ENCODE data around the gene MITD1. TPM values are rescaled to one million over a fixed set of nuclear protein-coding genes. Genes with fewer than 3 reads are reported as not detected.

Gene MITD1
- total RNA-seq, 2 donors from 2014 or later: 39.2 to 47.3 TPM

GRCh38 chr2:99216096-99216495 is 35.2 kb upstream of the MITD1 start:
- H3K9ac ChIP-seq (ENCODE audit: extremely low read depth, low read length, poor library complexity, severe bottlenecking): no peak overlapping the region
- Mint-ChIP-seq H3K27me3 (ENCODE audit: insufficient read depth) (no peaks in the 10 kb centered on the region), H3K4me1 (no peaks in the 10 kb centered on the region), H3K36me3 (ENCODE audit: low read depth) (no peaks in the 10 kb centered on the region), H3K27ac (no peak overlapping the region), H3K9me3 (no peaks in the 10 kb centered on the region), H3K4me3 (no peak overlapping the region)
- DNase-seq: no peak
- no peak overlapping the region for H3K4me3 ChIP-seq (ENCODE audit: low read length)
- H3K27ac ChIP-seq (ENCODE audit: low read depth, low read length): no peak overlapping the region
- WGBS, 2 experiments (ENCODE audit: insufficient coverage in 1 of 2, insufficient read length in 1 of 2): 97% methylated on average over 2 of the region's 2 CpGs; no CpG with 5 or more reads in 1 of the 2 experiments
- TF ChIP-seq, protein P1, sequence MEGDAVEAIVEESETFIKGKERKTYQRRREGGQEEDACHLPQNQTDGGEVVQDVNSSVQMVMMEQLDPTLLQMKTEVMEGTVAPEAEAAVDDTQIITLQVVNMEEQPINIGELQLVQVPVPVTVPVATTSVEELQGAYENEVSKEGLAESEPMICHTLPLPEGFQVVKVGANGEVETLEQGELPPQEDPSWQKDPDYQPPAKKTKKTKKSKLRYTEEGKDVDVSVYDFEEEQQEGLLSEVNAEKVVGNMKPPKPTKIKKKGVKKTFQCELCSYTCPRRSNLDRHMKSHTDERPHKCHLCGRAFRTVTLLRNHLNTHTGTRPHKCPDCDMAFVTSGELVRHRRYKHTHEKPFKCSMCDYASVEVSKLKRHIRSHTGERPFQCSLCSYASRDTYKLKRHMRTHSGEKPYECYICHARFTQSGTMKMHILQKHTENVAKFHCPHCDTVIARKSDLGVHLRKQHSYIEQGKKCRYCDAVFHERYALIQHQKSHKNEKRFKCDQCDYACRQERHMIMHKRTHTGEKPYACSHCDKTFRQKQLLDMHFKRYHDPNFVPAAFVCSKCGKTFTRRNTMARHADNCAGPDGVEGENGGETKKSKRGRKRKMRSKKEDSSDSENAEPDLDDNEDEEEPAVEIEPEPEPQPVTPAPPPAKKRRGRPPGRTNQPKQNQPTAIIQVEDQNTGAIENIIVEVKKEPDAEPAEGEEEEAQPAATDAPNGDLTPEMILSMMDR (conservative IDR thresholded peaks at IDR 0.05): no peak
- no peaks in the 10 kb centered on the region for H3K4me1 ChIP-seq (ENCODE audit: control insufficient read depth, insufficient read depth, low read length)
- no peaks in the 10 kb centered on the region for H3K27me3 ChIP-seq (ENCODE audit: control insufficient read depth, insufficient read depth, low read length, poor library complexity, severe bottlenecking)
- H3K36me3 ChIP-seq (ENCODE audit: control insufficient read depth, insufficient read depth, low read length): no peaks in the 10 kb centered on the region
- H3K9me3 ChIP-seq (ENCODE audit: control insufficient read depth, low read length): no peaks in the 10 kb centered on the region

DNA sequence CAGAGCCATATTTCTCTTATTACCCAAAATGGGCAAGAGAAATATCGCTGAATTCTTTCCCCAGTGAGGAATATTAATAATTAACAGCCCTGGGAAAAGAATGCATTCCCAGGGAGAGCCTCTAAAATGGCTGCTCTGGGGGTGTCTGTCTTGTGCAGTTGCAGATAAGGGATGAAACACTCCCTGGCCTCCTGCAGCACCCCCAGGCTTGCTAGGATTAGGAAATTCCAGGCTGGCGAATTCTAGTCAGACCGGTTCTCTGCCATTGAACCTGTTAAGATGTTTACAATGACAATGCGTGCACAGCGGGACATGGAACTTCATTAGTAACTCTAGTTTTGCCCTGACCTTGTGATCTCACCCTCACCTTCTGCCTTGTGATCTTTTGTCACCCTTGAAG is 24.6 kb upstream of the MITD1 start:
- no peak overlapping the region for H3K27ac ChIP-seq (ENCODE audit: low read depth, low read length)
- H3K36me3 Mint-ChIP-seq (ENCODE audit: low read depth): peaks cover 26% of the 10 kb centered on the region
- no peak overlapping the region for H3K4me3 Mint-ChIP-seq
- TF ChIP-seq, protein P1 (conservative IDR thresholded peaks at IDR 0.05): no peak
- H3K9me3 ChIP-seq (ENCODE audit: control insufficient read depth, low read length): peaks cover 25% of the 10 kb centered on the region
- H3K27me3 ChIP-seq (ENCODE audit: control insufficient read depth, insufficient read depth, low read length, poor library complexity, severe bottlenecking): no peaks in the 10 kb centered on the region
- H3K4me3 ChIP-seq (ENCODE audit: low read length): no peak overlapping the region
- H3K9ac ChIP-seq (ENCODE audit: extremely low read depth, low read length, poor library complexity, severe bottlenecking): no peak overlapping the region
- no peaks in the 10 kb centered on the region for H3K27me3 Mint-ChIP-seq (ENCODE audit: insufficient read depth)
- no peaks in the 10 kb centered on the region for H3K4me1 Mint-ChIP-seq
- H3K27ac Mint-ChIP-seq: no peak overlapping the region
- peak; percentile 76 for DNase-seq
- H3K9me3 Mint-ChIP-seq: peaks cover 55% of the 10 kb centered on the region
- H3K36me3 ChIP-seq (ENCODE audit: control insufficient read depth, insufficient read depth, low read length): no peaks in the 10 kb centered on the region
- H3K4me1 ChIP-seq (ENCODE audit: control insufficient read depth, insufficient read depth, low read length): no peaks in the 10 kb centered on the region
- 83 to 91% methylated on average over 4 to 5 of the region's 5 CpGs for WGBS, 2 experiments (ENCODE audit: insufficient coverage in 1 of 2, insufficient read length in 1 of 2)

GRCh38 chr2:99201959-99202678 is 21.3 kb upstream of the MITD1 start:
- peaks cover 28% of the 10 kb centered on the region for H3K36me3 Mint-ChIP-seq (ENCODE audit: low read depth)
- no peak for DNase-seq
- WGBS, 2 experiments (ENCODE audit: insufficient coverage in 1 of 2, insufficient read length in 1 of 2): 86 to 91% methylated on average over 1 to 4 of the region's 4 CpGs

More at GRCh38 chr2:99201959-99202678, 21.3 kb upstream of the MITD1 start:
- Mint-ChIP-seq H3K27me3 (ENCODE audit: insufficient read depth) (no peaks in the 10 kb centered on the region), H3K4me1 (no peaks in the 10 kb centered on the region), H3K9me3 (peaks cover 40% of the 10 kb centered on the region), H3K27ac (no peak overlapping the region), H3K4me3 (no peak overlapping the region)
- Histone ChIP-seq H3K27me3 (ENCODE audit: control insufficient read depth, insufficient read depth, low read length, poor library complexity, severe bottlenecking) (no peaks in the 10 kb centered on the region), H3K4me3 (ENCODE audit: low read length) (no peak overlapping the region), H3K9me3 (ENCODE audit: control insufficient read depth, low read length) (peaks cover 25% of the 10 kb centered on the region), H3K9ac (ENCODE audit: extremely low read depth, low read length, poor library complexity, severe bottlenecking) (no peak overlapping the region), H3K27ac (ENCODE audit: low read depth, low read length) (no peak overlapping the region), H3K4me1 (ENCODE audit: control insufficient read depth, insufficient read depth, low read length) (no peaks in the 10 kb centered on the region), H3K36me3 (ENCODE audit: control insufficient read depth, insufficient read depth, low read length) (peaks cover 14% of the 10 kb centered on the region)
- TF ChIP-seq, protein P1 (conservative IDR thresholded peaks at IDR 0.05): peak; percentile 69
